Raji (cell line): Measurements from ENCODE around the gene RFC4.

ENCODE experiments used
- POLR2A ChIP-seq: IDR thresholded peaks from 2 replicates; pipeline ENCODE4 v1.6.1; 2011; ENCODE audit warnings: low read depth, low read length, control low read depth; ENCODE audit not compliant: insufficient read depth

RFC4 gene

DNA sequence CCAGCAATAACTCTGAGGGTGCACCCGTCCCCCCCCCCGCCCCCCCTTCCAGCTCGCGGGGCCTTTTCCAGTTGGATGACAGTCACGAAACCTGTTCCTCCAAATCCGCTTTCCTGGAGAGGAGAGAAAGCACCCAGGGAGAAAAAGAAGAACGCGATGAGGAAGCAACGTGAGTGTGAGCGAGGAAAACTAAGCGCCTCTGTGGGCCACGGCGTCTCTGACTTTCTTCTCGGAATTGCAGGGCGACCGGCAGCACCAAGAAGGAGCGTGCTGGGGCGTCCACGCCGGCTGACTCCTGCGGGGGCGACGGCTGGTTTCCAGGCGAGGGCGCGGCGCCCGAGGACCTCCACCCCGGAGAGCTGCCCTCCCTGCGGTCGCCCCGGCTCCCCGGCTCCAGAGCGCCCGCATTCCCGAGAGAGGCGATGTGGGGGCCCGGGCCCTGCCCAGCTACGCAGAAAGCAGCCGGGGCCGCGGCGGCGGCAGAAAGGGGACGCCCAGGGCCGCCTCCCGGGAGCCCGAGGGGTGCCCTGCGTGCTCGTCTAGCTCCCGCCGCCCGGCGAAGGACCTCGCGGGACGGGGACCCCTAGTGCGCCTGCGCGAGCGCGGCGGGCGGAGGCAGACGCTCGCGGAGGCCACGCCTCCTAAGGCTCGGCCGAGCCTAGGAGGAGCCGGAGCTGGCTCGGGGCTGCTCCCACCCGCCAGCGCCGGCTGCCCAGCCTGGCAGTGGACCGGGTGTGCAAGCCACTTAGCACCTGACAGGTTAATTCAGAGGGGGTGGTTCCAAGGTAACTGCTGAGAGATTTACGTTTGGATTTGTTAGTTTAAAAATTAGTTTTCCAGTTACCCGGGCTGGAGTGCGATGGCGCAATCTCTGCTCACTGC, 20.9 kb upstream of the RFC4 start:
- peak; percentile 78 for TF ChIP-seq POLR2A

DNA sequence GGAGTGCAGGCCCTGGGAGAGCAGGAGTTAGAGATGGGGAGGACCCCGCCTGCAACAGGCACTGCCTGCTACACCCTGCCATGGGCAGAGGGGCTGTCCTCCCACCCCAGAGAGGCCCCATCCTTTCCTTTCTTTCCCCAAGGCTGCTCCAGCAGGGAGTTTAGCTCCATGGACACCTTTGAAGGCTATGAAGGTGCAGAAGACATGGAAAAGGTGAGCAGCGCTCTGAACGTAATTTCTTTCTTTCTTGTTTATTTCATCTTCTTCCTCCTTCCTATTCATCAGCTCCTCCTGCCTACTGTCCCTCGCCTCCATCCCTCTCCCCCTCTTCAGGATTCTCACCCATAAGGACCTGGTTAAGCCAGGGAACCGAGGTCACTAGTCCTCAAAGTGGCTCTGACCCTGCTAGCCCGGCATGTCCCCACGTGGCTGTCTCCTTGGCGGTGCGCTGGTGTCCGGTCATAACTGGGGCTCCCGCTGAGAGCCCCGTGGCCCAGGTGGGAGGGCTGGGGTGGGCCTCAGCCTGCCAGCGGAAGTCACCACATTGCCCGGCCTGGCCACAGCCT, 20.2 kb upstream of the RFC4 start:
- TF ChIP-seq POLR2A: no peak

DNA sequence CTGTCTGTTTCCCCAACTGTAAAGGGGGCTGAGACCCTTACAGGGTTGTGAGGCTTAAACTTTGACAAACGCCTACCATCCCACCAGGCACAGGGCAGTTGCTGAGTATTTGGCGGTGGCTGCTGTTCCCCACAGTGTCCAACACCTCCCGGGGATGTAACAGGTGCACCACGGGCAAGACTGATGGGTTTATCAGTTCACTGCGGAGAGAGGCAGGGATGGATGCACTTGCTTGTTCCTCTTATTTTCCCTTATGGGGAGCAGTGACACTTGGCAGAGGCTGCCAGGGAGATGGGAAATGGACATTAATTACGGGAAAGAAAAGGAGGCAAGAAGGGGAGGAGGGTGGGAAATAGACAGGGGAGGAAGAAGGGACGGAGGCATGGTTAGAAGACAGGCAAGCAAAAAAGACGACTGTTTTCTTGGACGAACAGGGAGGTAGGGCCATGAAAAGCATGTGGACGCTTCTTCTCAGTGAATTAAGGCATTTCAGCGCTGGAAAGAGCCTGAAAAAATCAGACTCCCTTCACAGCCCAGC, 19.7 kb upstream of the RFC4 start:
- TF ChIP-seq POLR2A: 0 out of 2 replicates have a peak, but pooled peaks have one; percentile 25

DNA sequence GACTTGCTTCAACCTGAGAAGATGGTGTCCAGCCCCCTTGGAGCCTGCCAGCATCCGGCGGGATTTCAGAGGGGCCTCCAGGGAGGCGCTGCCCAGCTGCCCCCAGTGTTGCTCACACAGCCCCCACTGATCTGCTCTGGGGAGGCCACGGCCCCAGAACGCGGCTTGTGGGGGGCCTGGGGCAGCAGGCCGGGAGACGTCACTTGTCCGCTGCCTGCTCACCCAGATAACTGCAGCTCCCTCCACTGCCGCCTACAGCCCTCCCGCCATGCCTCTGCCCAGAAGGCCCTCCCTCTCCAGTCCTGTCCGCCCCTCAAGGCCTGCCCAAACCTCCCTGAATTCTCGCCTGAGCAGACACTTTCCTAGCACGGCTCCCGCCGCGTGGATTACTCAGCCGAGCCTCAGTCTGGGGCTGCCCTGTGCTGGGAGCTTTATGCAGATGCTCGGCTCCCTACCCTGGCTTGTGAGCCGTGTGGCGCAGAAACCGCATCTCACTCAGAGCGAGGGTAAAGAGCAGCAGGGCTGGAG, 19.1 kb upstream of the RFC4 start:
- 0 out of 2 replicates have a peak, but pooled peaks have one; percentile 23 for TF ChIP-seq POLR2A

DNA sequence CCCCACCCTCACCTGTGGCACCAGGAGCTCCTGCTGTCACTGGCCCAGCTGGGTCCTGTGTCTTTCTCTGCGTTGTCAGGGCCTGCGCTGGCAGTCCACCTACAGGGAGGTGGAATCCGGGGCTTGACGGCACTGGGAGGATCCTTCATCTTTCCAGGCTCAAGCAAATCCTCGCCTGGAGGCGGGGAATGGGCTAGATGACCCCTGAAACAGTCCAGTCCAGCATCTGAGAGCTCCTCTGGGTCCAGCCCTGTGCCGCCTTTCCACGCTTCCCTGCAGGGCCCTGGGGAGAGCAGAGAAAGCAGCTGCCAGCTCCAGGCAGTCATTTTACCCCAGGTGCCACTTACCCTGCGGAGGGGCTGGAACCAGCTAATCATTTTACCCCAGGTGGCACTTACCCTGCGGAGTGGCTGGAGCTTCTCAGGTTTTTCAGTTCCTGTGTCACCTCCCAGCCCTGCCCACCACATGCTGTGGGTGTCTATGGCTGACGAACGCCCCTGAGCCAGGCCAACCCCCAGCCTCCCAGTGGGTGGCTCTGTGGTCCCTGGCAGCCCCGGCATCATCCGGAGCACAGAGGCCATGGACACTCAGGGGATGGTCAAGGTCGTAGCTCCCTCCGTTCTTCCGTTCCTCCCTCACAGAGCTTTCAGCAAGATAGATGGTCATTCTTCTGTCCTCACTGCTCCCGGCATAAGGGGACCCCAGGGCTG, 18.3 kb upstream of the RFC4 start:
- TF ChIP-seq POLR2A: no peak

DNA sequence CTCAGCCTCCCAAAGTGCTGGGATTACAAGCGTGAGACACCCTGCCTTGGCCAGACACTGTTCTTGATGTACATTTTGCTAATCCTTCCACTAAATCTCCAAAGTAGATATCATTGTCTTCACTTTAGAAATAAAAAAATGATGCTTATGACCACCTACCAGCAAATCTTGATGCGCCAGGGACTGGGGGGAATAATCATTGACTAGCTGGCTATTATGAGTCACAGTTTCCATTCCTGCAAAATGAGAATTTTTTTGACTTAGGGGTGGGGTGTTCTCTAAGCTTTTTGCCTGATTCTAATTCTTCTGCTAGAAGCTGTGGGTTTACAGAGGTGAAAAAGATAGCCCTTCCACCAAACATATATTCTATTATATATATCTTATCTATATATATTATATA, 17.1 kb upstream of the RFC4 start:
- no peak for TF ChIP-seq POLR2A

DNA sequence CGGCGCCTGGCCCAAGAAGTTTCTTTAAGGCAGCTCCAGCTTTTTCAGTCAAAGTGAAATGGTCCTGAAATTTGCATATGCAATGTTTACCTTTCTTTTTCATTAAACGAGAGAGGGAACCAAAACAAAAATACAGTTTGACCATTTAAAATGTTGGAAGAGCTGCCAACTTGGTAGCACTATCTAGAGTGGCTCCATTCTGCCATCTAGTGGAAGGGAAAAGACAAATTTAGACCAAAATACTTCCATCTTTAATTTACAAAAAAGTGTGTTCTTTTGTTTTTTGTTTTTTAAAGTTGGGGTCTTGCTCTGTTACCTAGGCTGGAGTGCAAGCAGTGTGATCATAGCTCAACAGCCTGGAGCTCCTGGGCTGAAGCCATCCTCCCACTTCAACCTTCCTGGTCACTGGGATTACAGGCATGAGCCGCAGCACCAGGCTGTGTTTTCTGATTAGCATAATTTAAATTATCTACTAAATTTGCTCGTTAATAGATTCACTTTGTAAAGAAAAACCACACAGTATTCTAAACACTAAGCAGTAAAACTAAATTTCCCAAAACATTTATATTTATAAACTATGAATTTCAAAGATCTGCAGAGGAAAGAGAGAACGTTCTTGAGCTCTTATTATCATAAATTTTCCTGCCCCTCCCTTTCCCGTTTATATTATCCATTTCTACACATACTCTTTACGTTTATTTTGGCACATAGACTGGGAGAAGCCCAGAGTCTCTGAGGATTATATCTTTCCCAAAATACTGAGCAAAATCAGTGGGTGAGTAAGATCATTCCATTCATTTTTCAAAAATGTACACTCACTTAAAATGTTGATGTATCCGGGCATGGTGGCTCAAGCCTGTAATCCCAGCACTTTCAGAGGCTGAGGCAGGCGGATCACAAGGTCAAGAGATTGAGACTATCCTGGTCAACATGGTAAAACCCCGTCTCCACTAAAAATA, 15.4 kb upstream of the RFC4 start:
- TF ChIP-seq POLR2A: no peak

DNA sequence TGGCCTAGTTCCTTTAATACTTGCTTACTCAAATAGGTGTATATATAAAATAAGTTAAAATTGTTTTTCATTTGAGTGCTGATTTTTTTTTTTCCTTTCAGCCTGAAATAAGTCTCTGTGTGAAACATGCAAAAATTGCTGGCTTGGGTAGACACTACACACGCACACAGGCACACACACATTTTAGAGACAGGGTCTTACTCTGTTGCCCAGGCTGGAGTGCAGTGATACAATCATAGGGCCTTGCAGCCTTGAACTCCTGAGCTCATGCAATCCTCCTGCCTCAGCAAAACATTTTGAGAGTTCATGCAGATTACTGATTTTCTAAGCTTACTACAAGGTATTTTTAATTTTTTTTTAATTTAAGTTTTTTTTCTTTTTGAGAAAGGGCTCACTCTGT, 12.7 kb upstream of the RFC4 start:
- no peak for TF ChIP-seq POLR2A

DNA sequence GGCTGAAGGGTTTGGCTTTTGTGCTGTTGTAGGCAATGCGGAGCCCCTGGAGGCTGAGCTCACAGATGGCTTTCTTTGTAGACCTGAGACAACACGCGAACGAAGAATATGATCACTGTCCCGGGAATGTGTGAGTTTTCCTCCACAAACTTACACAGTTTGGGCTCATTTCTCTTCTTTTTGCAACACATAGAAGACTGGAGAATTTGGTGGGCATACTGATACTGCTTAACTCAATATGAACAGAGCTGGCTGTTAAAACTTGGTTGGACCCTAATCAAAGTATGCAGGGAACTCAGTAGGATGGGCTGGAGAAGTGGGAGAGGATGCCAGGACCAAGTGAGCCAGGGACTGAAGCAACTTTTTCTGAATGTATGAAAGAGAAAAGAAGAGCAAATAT, 12.2 kb upstream of the RFC4 start:
- TF ChIP-seq POLR2A: no peak

DNA sequence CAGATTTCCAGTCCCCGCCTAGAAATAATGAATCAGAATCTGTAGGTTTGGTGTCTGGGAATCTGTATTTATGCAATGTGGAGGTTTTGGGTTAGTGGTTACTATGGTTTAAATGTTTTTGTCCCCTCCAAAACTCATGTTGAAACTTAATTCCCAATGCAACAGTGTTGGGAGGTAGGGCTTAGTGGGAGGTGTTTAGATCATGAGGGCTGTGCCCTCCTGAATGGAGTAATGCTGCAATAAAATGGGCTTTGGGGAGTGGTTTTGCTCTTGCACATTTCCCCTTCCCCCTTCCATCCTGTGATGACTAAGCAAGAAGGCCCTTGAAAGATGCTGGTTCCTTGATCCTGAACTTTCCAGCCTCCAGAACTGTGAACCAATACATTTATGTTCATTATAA, 9.2 kb upstream of the RFC4 start:
- TF ChIP-seq POLR2A: no peak

DNA sequence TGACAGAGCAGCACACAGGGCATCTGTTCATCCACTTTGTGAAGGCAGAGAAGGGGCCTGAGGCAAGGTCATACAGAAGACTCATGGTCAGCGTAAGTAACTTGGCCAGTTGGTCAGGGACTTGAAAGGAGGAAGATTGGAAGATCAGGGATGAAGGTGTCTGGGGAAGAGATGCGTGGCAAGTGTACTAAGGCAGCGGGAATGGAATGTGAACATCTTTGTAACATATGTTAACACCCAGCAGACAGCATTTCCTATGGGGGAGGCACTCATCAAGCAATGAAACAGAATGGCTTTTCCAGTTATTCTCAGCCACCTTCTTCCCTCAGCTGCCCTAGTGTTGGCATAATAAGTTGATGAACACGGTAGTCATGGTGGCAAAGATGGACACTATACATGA, 7.8 kb upstream of the RFC4 start:
- no peak for TF ChIP-seq POLR2A

DNA sequence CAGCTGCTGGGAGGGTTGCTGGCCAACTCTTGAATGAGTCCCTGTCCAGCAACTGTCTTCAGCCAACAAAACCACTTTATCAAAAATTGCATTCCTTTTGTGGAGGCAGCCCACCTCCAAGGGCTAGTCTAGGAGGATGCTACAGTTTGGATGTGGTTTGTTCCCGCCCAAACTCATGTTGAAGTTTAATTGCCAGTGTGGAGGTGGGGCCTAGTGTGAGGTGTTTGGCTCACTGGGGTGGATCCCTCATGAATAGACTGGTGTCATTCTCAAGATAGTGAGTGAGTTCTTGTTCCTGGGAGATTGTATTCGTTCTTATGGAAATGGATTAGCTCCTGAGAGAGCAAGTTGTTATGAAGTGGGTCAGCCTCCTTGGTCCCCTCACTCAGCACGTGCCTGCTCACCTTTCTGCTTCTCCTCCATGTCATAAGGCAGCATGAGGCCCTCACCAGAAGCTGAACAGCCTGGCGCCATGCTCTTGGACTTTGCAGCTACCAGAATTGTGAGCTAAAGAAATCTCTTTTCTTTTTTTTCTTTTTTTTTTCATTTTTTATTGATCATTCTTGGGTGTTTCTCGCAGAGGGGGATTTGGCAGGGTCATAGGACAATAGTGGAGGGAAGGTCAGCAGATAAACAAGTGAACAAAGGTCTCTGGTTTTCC, 4.2 kb upstream of the RFC4 start:
- no peak for TF ChIP-seq POLR2A

DNA sequence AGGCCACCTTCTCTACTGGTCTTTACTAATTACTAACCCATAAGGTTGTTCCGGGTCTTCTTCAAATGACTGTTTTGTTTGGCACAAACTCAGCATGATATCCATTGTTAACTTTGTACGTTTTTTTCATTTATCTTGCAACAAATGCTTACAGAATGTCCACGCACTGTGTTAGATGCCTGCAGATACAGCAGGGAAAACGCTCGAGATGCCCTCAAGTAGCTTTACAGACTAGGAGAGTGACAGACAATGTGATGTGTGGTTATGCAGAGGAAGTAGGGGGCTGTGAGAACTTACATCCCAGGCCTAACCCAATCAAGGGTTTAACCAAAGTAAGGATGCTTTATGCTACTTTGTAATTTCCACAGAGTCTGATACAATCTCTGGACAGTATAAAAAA, 949 bp upstream of the RFC4 start:
- TF ChIP-seq POLR2A: no peak

DNA sequence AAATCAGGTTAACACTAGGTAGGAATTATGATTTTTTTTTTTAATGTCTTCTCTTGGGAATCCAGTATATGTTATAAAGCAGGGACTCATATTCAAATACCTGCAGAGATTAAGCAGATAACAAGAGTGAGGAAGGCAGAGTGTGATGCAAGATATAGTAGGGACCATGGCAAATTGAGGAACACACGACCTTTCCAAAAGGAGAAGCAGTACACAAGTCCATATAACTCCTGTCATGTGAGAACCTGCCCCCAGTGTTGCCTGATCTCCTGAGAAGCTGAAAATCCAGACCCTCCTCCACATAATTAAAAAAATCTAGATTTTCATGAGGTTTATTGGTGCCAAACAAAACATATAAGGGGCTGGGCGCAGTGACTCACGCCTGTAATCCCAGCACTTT, 3.6 kb downstream of the RFC4 start:
- TF ChIP-seq POLR2A: no peak

DNA sequence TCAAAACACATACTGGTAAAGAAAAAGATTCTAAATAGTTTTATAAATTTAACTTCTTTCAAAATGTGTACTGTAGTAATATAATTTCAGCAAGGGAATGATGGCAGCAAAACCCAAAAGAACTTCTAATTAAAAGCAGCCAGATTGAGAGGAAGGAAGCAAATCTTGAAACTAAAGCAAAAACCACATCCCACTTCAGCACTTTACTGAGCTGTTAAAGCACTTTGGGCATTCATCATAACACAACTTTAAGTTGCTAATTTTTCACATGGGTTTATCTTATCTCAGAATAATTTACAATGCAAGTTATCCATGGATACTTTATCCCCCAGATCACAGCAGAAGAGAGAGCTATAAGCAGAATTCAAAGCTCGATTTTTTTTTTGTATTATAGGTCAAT, 6.0 kb downstream of the RFC4 start:
- TF ChIP-seq POLR2A: no peak
